ENCODE results near the gene PRKAG2. TPM values are rescaled to one million over a fixed set of nuclear protein-coding genes. Genes with fewer than 3 reads are reported as not detected.

PRKAG2 gene
- total RNA-seq, 2 donors from 2014 or later = 38.3 to 78.5 TPM

DNA sequence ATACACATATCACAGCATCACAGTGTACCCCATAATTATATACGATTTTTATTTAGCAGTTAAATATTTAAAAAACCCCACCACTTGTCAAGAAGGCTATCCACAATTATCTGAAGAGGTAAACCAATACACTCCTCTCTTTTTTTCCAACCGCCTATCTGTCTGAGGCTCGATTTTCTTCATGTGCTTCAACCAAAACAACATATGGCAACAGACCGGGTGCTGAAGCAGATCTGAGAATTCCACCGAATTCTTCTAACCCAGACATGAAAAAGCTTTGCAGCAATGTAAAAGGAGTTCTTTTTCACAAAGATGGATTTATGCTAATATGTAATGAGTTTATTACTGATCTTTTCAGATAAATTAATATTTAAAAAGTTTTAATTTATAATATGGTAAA lies 224.8 kb downstream of the PRKAG2 start:
- Histone ChIP-seq H3K27me3 (replicated peaks; ENCODE audit: insufficient read depth) (no peaks in the 10 kb centered on the region), H3K27ac (peak overlapping the region in 1 of 2 donors; percentile 58), H3K36me3 (no peaks in the 10 kb centered on the region), H3K4me1 (ENCODE audit: control insufficient read depth in 1 of 2, low read depth in 2 of 2) (peaks cover 5 to 29% of the 10 kb centered on the region in 2 donors), H3K9me3 (no peaks in the 10 kb centered on the region), H3K4me3 (no peak overlapping the region)
- ATAC-seq (ENCODE audit: insufficient number of reproducible peaks, low FRiP score, low read depth) (no peak), DNase-seq (ENCODE audit: low spot score) (no peak)
- TF ChIP-seq, protein P1, sequence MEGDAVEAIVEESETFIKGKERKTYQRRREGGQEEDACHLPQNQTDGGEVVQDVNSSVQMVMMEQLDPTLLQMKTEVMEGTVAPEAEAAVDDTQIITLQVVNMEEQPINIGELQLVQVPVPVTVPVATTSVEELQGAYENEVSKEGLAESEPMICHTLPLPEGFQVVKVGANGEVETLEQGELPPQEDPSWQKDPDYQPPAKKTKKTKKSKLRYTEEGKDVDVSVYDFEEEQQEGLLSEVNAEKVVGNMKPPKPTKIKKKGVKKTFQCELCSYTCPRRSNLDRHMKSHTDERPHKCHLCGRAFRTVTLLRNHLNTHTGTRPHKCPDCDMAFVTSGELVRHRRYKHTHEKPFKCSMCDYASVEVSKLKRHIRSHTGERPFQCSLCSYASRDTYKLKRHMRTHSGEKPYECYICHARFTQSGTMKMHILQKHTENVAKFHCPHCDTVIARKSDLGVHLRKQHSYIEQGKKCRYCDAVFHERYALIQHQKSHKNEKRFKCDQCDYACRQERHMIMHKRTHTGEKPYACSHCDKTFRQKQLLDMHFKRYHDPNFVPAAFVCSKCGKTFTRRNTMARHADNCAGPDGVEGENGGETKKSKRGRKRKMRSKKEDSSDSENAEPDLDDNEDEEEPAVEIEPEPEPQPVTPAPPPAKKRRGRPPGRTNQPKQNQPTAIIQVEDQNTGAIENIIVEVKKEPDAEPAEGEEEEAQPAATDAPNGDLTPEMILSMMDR (IDR thresholded peaks at IDR 0.05) = no peak

DNA sequence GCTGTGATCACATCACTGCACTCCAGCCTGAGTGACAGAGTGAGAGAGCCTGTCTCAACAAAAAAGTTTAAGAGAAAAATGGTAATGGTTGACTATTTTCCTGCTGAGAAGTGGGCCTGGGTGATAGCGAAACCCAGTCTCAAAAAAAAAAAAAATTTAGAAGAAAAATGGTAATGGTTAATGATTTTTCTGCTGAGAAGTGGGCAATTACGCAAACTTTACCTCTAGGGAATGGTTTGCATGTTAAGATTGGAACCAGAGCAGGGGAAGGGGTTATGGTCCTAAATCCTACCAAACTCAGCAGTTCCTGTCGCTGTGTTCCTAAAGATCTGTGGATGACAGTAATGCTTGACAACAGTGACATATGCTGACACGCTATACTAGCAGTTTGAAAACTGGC lies 226.8 kb downstream of the PRKAG2 start:
- TF ChIP-seq, protein P1 (IDR thresholded peaks at IDR 0.05) = no peak
- DNase-seq (ENCODE audit: low spot score) = no peak
- H3K4me1 ChIP-seq (ENCODE audit: control insufficient read depth in 1 of 2, low read depth in 2 of 2) = peaks cover 5 to 23% of the 10 kb centered on the region in 2 donors
- no peak for ATAC-seq (ENCODE audit: insufficient number of reproducible peaks, low FRiP score, low read depth)
- no peaks in the 10 kb centered on the region for H3K9me3 ChIP-seq
- H3K27me3 ChIP-seq (replicated peaks; ENCODE audit: insufficient read depth) = no peaks in the 10 kb centered on the region
- H3K4me3 ChIP-seq = no peak overlapping the region
- H3K36me3 ChIP-seq = no peaks in the 10 kb centered on the region
- peak overlapping the region in 1 of 2 donors; percentile 58 for H3K27ac ChIP-seq

DNA sequence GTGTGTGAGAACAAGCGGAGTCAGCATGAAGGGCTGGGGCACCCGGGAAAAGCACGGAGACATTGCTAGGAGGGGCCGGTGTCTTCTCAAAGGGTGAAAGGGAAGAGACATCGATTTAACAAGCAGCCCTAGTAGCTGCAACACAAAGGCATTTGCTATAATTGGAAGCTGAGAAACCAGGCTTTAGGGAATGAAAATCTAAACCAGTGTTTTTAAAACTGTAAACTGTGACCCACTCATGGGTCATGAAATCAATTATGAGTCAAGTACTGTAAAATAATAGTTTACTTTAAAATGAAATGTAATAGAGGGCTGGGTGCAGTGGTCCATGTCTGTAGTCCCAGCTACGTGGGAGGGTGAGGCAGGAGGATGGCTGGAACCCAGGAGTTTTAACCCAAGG lies 228.5 kb downstream of the PRKAG2 start:
- Histone ChIP-seq H3K27me3 (replicated peaks; ENCODE audit: insufficient read depth) (no peaks in the 10 kb centered on the region), H3K4me1 (ENCODE audit: control insufficient read depth in 1 of 2, low read depth in 2 of 2) (peaks cover 5 to 23% of the 10 kb centered on the region in 2 donors), H3K9me3 (no peaks in the 10 kb centered on the region), H3K27ac (no peak overlapping the region), H3K4me3 (no peak overlapping the region), H3K36me3 (no peaks in the 10 kb centered on the region)
- no peak for DNase-seq (ENCODE audit: low spot score)
- ATAC-seq (ENCODE audit: insufficient number of reproducible peaks, low FRiP score, low read depth) = no peak
- TF ChIP-seq, protein P1 (IDR thresholded peaks at IDR 0.05) = no peak

DNA sequence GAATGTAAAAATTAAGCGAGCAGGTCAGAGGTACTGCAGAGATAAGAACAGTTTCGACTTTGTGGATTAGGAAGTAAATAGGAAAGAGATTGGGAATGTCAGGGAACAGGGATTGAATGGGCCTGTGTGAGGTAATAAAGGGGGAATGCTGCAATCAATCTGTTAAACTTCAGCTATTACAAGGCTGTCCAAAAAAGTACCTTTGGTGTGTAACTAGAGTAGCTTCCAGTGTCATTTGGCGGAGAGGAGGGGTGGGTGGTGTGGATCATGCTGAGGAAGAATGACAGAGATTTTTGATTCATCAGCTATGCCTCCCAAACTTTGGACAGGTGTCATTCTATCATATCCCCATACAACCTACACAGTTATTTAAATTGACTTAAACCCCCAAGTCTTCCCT lies 229.0 kb downstream of the PRKAG2 start:
- TF ChIP-seq, protein P1 (IDR thresholded peaks at IDR 0.05) = no peak
- Histone ChIP-seq H3K4me3 (no peak overlapping the region), H3K27me3 (replicated peaks; ENCODE audit: insufficient read depth) (no peaks in the 10 kb centered on the region), H3K36me3 (no peaks in the 10 kb centered on the region), H3K4me1 (ENCODE audit: control insufficient read depth in 1 of 2, low read depth in 2 of 2) (peaks cover 5 to 23% of the 10 kb centered on the region in 2 donors), H3K27ac (no peak overlapping the region), H3K9me3 (no peaks in the 10 kb centered on the region)
- ATAC-seq (ENCODE audit: insufficient number of reproducible peaks, low FRiP score, low read depth) = no peak
- DNase-seq (ENCODE audit: low spot score) = no peak

DNA sequence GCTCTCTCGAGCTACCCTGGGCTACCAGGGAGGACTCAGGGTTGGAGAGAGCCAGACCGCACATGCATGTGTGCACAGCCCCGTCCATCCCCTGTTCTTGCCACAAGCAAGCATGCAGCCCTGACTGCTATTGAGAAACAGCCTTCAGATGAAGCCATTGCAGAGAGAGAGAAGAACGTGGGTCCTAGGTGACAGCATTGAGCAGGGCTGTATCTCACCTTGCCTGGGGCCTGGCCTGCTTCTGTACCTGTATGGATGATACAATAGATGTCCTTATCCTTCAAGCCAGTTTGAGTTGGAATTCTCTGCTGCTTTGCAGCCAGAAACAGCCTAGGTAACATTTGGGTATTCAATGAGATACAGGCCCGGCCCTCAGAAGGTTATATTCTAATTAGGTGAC lies 229.9 kb downstream of the PRKAG2 start:
- no peak for DNase-seq (ENCODE audit: low spot score)
- TF ChIP-seq, protein P1 (IDR thresholded peaks at IDR 0.05) = no peak
- H3K27me3 ChIP-seq (replicated peaks; ENCODE audit: insufficient read depth) = no peaks in the 10 kb centered on the region
- H3K9me3 ChIP-seq = no peaks in the 10 kb centered on the region
- H3K36me3 ChIP-seq = no peaks in the 10 kb centered on the region
- H3K4me3 ChIP-seq = no peak overlapping the region
- ATAC-seq (ENCODE audit: insufficient number of reproducible peaks, low FRiP score, low read depth) = no peak
- H3K27ac ChIP-seq = no peak overlapping the region
- H3K4me1 ChIP-seq (ENCODE audit: control insufficient read depth in 1 of 2, low read depth in 2 of 2) = peaks cover 5 to 20% of the 10 kb centered on the region in 2 donors
